CD4-positive, alpha-beta T cell treated with Interleukin-10 for 1 hour (primary cell): ENCODE data around the gene TCF3.
A peak's percentile ranks its signal among the peaks of the same experiment; 100 is the strongest.

Experiments
- DNase-seq: peaks from one replicate; pipeline ENCODE4 v3.0.0-alpha.2; 2020

Gene TCF3

GRCh38 chr19:1577929-1578618 lies 74.3 kb downstream of the TCF3 start:
- DNase-seq = no peak

GRCh38 chr19:1577090-1577928 lies 75.1 kb downstream of the TCF3 start:
- DNase-seq = no peak

GRCh38 chr19:1576242-1577089 lies 75.9 kb downstream of the TCF3 start:
- no peak for DNase-seq

- no peak for DNase-seq
Observed at GRCh38 chr19:1575323-1576241, 76.8 kb downstream of the TCF3 start.

- no peak for DNase-seq
Observed at GRCh38 chr19:1574354-1575136, 77.9 kb downstream of the TCF3 start.

- no peak for DNase-seq
Observed at GRCh38 chr19:1572795-1573194, 79.6 kb downstream of the TCF3 start.

GRCh38 chr19:1571358-1571757 lies 81.1 kb downstream of the TCF3 start:
- no peak for DNase-seq

GRCh38 chr19:1570836-1571235 lies 81.6 kb downstream of the TCF3 start:
- DNase-seq = no peak

- DNase-seq = no peak
Observed at GRCh38 chr19:1569997-1570396, 82.4 kb downstream of the TCF3 start.

GRCh38 chr19:1568320-1569019 lies 83.9 kb downstream of the TCF3 start, which contains the start of gene MEX3D:
MEX3D (minus strand) TSS chr19:1568325; CDS start chr19:1568058, 267 bp downstream.
- peak; percentile 85 for DNase-seq

- no peak for DNase-seq
Observed at GRCh38 chr19:1567848-1568227, 84.6 kb downstream of the TCF3 start.

GRCh38 chr19:1567116-1567847 lies 85.1 kb downstream of the TCF3 start:
- no peak for DNase-seq

- DNase-seq = no peak
Observed at GRCh38 chr19:1566392-1567115, 85.9 kb downstream of the TCF3 start.

GRCh38 chr19:1563251-1563650 lies 89.2 kb downstream of the TCF3 start:
- no peak for DNase-seq

GRCh38 chr19:1561236-1561842 lies 91.1 kb downstream of the TCF3 start:
- no peak for DNase-seq

GRCh38 chr19:1560286-1560882 lies 92.0 kb downstream of the TCF3 start:
- DNase-seq = no peak
